GM21447 (cell line): ENCODE data around the gene TNFRSF1B.

ENCODE experiments used
- ATAC-seq: cut with Tn5 transposase; IDR thresholded peaks from one replicate; pipeline ENCODE4 v1.9.1; 2021; ENCODE audit not compliant: unreplicated experiment

The TNFRSF1B gene

DNA sequence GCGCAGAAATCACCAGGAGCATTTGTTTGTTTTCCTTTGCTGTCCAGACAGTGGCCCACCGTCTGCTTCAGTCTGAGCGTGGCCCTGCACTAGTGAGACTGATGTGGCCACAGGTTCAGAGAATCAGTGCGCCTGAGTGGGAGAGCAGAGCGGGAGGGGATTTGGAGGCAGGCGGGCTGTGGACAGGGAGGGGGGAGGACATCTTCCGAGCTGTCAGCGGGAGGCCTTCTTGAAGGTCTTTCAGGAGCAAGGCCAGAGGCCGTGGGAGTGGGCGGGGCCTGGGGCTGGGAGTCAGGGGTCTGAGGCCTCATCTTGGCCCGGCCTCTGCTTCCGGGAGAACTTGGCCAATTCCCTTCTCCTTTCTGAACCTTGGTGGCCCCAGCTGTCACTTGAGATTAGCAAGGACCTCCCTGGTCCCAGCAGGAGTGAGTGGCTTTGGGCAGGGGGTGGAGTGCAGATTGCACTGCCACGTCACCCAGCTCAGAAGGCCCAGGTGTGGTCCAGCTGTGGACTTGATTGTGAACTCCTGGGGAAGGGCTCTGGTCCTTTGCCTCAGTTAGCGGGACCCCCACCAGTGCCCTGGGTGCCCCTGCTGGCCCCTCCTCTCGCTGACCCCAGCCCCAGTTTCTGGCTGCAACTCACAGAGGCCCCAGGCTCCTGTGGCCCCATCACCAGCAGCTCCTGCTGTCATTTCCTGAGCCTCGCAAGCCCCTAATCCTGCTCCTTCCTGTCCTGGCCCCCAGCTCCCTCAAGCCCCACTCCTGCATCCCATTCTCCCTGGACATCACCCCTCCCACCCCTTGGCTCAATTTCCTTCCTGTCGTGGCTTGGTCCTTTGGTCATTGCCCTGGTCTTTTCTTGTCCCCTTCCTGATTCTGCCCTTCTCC, 8.4 kb downstream of the TNFRSF1B start:
- ATAC-seq, result no peak

DNA sequence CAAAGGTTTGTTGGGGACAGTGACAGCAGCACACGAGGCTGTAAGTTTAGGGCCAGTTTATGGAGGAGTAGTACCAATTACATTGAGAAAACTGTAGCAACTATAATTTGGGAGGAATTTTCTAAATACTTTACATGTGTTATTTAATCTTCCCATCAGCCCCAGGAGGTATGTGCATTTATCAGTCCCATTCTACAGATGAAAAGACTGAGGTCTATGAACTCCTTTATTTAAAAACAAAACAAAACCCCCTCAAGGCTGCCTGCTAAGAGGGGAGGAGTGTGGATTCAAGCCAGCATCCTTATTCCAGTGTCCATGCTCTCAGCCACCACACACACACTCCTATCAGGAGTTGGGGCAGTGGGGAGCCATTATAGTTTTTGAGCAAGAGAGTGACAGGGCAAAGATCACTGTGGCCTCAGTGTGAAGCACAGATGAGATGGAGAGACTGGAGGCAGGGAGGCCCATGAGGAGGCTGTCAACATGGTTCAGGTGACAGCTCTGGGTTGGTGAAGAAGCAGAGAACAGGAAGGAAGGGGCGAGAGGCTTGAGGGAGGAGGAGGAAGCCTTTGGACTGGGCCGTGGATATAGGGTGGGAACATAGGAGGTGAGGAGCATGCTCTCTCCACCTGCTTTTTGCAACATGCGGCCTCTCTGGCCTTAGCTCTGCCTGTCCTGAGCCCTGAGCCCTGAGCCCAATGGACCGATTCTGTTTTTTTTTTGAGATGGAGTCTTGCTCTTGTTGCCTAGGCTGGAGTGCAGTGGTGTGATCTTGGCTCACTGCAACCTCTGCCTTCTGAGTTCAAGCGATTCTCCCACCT, 9.7 kb downstream of the TNFRSF1B start:
- no peak for ATAC-seq

DNA sequence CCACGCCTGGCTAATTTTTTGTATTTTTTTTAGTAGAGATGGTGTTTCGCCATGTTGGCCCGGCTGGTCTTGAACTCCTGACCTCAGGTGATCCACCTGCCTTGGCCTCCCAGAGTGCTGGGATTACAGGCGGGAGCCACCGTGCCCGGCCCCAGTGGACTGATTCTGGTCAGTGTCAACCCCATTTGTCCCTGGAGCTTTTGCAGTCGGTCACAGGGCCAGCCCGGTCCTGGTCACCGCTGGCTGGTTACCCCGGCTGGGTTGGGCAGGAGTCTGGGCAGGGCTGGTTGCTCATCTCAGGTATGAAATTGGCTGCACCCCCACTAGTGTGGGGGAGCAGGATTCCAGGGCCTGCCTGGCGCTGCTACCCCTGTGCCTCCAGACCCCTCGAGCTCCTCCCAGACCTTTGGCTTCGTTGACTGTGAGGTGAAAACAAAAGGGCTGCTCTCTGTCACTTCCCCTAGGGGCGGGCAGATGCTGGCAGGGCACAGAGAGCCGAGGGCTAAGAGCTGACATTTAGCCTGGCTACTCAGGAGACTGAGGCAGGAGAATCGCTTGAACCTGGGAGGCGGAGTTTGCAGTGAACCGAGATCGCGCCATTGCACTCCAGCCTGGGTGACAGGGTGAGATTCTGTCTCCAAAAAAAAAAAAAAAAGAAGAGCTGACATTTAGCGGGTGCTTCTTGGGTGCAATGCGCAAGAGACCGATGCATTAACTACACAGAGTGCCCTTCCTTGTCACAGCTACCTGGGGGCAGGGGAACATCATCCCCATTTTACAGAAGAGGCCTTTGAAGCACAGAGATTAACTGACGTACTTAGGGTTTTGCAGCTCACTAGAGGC, 10.6 kb downstream of the TNFRSF1B start:
- no peak for ATAC-seq

DNA sequence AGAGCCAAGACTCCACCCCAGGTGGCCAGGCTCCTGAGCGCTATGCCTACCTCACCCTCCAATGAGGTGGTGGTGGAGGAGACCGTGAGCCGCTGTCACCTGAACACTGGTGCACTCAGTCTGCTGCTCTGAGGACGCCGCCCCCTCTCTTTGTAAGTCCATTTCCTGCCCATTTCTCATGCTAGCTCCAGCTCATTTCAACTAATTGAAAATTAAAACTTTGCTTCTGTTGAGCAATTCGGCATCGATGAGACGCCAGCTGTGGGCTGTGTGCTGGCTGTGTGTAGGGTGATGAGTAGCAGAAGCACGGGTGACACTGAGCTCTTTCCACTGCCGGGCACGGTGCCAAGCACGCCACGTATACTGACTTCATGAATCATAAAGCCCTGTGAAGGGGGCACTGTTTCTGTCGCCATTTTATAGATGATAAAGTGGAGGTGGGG, 11.2 kb downstream of the TNFRSF1B start:
- ATAC-seq, result no peak

DNA sequence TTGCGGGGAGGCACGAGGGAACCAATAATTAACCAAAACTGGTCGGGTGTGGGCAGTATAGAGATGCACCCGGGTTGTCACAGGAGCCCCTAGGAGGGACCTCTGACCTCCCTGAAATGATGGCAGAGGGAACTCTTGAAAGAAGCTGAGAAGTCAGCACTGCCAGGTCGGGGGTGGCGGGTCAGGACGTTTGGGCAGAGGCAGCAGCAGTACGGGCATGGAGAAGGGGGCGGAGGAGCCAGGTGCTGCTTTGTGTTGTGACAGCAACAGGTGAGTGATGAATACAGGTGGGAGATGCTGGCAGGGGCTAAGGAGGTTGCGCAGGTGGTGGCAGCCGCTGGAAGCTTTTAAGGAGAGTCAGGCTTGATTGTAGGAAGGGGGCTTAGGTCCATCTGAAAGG, 11.7 kb downstream of the TNFRSF1B start:
- ATAC-seq, result no peak

DNA sequence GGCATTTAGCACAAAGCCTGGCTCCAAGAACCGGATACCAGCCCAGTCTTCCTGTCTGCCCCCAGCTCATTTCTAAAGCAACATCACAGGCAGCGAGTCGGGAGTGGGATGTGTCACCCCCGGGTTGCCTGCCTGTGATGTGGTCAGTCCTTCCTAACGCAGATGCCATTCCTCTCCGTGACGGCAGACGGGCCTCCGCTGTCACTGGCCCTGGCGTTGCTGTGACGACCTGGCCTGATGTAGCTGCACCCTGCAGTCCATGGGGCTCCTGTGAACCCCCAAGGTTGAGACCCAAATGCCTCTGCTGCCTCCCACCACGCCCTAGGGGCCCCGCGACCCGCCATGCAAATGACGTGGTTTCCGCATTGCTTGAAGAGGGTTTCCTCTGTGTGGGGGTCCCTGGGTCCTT, 12.3 kb downstream of the TNFRSF1B start:
- ATAC-seq, result no peak

DNA sequence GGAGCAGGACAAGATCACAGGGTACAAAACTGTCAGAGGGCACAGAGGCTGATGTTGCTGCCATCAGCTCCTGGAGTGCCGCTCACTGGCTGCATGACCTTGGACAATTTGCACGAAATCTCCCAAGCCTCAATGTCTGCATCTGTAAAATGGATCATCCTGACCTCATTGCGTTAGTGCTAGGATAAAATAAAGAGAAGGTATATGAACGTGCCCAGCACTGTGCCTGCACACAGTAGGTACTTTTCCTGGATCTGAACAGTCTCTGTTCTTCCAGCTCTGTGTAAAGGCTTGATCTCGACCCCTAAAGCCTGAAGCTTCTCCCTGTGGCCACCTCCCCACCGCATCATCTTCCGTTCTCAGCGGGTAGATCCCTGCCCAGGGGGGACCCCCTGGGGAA, 12.9 kb downstream of the TNFRSF1B start:
- ATAC-seq, result no peak

DNA sequence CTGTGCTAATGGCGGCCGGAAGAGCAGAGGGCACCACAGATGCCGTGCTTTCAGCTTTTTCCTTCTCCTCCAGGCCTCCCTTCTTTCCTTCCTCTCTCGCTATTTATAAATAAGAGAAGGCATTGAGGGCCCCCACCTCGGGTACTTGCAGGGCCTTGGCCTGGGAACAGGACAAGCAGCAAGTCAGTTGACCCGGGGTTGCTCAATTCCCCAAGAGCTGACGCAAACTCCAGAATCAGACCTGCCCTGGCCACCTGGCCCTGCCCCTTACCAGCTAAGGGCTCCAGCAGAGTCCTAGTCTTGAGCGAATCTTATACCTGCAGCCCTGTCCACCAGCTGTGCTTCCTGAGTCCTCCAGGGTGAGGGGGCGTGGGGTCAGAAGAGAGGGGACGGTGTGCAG, 13.5 kb downstream of the TNFRSF1B start:
- no peak for ATAC-seq

DNA sequence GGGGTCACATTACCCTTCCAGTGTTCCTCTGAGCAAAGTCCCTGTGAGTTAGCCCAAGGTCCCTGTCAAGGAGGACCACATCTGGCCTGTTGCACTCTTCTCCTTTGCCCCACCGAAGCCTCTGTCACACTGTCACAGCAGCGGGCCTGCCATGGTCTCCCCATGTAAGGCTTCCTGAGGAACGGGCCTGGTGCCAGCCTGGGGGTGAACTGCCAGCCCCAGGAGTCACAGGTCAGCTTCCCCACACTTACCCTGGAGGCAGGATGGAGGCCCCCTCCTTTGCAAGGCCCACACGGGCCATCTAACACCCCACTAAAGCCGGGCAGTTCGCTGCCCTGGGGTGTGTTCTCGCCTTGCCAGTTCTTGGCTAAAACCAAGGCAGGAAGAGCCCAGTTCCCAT, 14.1 kb downstream of the TNFRSF1B start:
- no peak for ATAC-seq

DNA sequence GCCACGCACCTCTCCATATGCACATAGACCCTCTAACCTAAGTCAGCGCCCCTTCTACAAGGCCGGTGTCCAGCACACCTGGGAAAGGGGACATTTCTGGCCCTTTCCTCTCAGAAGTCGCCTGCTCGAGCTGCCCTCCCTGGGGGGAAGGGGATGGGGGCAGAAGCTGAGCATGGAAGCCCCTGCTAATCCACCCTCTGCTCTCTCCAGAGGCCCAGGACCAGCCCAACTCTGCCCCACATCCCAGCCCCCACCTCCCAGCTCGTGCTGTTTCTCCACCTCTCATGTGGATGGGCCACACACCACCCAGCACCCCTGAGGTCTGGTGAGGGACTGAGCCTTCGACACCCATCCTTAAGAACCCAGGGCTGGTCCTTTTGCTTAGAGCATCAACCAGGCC, 14.8 kb downstream of the TNFRSF1B start:
- ATAC-seq, result no peak

DNA sequence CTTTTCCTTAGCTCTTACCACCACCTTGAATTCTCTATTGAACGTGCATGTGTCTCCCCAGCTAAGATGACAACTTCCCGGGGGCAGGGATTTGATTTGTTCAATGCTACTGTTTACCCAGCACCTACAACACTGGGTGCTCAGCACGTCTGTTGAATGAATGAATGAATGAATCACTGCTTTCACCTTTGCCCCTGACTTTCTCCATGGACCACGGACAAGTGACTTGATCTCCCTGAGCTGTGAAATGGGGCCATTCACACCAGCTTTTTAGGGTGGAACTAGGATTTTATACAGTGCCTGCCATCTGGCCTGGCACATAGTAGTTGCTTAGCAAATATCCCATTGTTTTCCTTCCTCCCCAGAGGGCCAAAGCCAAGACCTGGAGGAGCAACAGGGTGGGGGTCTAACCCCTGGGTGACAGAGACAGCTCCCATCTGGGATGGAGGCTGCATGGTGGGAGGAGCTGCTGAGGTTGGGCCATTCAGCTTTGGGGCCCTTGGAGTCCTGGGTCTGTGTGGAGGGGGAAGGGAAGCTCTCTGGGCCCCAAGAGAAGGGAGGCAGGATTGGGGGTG, 15.7 kb downstream of the TNFRSF1B start:
- ATAC-seq, result no peak

DNA sequence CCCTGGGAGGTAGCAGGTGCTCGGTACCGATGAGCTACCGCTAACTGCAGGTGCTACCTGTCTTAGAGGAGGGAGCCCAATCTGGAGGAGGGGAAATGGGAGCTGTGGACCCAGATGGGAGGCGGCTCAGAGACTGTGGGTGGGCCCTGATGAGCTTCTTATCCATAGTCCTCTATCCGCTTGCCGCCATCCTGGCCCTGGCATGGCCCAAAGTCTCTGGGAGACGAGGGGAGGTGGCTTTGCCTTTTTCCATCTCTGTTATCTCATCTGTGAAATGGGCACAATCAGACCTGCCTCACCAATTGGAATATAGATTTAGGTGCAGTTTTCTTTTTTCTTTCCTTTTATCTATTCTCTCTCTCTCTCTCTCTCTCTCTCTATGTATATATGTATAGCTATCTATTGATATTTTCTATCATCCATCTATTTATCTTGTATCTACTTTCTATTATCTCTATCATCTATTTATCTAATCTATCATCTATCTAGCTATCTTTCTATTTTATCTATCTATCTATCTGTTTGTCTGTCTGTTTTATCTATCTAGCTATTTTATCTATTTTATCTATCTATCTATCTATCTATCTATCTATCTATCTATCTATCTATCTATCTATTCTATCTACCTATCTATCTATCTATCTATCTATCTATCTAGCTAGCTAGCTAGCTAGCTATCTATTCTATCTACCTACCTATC, 16.5 kb downstream of the TNFRSF1B start:
- ATAC-seq, result no peak

DNA sequence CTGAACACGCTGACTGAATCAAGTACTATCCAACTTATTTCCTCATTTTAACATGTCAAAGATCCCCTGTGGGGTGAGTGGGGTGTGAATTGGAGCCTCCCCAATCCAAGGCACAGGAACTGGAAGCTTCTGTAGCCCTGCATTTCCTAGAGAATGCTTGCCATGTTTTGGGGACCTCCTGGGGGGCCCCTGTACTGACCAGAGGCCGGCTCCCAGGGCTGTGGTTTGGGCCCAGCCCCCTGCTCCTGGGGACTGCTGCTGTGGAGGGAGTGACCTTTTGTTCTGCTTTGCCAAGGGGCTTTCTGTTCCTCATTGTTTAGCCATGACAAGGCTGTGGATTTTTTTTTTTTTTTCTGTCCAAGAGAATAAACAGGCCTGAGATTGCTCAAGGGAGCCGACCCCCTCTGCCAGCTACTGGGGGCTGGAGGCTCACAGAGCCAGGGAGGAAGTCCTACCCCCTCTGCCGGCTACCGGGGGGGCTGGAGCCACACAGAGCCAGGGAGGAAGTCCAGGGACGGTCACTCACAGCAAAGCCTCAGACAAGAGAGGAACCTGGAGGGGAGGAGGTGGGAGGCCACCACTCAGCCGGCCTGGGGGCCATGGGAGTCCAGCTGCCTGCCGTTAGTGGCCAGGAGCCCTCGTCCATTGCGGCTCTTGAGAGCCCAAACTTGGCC, 17.4 kb downstream of the TNFRSF1B start:
- ATAC-seq, result no peak

DNA sequence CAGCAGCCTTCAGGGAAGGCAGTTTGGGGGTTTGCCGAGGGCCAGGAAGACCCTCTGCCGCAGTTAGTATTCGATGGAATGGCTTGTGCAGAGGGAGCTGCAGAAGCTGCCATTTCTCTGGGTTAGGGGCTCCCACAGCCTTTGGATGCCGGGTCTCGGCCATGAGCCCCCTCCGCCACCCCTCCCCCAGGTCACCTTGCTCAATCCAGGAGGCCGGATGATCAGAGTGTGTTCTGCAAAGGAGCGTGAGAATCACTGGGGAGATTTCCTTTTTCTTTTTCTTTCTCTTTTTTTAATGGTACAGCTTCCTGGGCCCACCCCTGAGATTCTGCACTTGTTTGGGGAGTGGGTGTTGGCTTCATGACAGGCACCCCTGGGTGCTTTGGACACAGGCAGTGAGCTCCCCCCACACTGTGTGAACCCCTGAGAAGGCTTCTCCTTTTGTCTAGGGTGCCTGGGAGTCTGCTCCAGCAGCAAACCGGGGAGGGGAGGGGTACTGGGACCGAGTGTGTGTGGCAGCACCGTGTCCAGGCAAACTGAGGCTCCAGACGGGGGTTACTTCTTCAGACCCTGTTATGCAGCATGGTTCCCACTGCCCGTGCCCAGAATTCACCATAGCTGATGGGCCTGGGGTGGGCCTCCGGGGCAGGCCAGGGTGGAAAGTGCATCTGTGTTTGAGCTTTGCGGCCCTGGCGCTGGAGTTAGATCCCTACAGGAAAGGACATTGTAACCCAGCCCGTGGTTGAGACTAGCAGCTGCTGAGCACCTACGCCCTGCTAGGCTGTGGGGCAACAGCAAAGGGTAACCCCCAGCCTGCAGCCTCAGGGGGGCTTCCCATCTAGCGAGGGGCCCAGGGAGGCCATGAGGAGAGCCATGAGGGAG, 18.5 kb downstream of the TNFRSF1B start:
- ATAC-seq, result no peak

DNA sequence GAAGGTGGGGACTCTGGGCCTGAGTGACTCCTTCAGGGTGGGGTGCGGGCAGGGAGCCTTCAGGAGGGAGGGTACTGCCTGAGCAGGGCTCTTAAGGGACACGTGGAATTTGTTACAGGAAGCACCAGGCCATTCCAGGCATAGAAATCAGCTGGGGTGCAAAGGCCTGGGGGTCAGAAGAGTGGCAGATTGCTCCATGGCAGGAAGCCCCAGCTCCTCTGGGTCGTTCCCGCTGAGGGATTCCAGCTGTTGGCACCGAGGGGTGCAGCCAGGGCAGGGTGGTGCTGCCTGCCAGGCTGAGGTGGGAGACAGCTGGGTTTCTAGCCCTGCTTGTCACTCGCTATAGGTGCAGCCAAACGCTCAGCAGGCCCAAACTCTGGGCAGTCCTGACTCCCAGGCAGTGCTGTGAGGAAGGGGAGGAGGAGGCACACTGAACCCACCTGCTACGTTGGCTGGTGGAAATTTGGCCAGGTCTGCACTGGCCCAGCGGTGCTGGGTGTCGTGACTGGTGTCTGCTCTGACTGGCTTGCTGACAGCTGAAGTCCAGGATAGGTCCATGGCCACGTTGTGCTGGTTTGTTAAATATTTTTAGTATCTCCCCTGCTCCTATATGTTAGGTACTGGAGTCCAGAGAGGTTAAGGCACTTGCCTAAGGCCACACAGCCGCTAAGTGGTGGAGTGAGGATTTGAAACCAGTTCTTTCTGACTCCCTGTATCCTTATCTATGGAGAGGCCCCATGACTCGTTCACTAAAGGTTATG, 19.3 kb downstream of the TNFRSF1B start:
- no peak for ATAC-seq

DNA sequence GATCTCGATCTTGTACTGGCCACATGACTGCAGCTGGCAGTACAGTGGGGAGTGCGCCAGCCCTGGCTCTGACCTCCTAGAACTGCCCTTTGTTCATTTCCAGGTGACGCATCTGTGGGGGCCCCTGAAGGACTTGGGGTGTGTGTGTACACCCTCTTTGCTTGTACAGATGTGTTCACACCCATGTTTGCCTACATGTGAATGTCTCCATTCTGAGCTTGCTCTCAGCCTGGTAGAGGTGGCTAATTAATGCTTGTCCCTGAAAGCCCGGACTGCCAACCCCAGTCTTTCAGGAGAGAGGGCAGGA, 19.8 kb downstream of the TNFRSF1B start:
- ATAC-seq, result no peak

DNA sequence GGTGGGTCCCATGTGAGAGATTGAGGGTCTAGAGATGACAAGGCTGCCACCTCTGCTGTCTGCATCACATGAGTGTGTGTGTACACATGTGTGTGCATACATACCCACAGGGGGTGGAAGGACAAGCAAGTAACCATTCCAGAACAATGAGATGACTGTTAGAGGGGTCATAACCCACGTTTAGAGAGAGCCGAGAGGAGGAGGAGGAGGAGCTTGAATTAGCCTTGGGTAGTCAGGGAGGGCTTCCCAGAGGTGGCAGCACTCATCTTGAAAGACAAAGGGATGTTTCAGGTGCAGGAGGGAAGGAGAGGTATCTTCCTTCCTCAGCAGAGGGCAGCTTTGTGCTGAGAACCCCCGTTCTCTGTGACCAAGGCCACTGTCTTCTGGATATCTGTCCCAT, 21.3 kb downstream of the TNFRSF1B start:
- no peak for ATAC-seq

DNA sequence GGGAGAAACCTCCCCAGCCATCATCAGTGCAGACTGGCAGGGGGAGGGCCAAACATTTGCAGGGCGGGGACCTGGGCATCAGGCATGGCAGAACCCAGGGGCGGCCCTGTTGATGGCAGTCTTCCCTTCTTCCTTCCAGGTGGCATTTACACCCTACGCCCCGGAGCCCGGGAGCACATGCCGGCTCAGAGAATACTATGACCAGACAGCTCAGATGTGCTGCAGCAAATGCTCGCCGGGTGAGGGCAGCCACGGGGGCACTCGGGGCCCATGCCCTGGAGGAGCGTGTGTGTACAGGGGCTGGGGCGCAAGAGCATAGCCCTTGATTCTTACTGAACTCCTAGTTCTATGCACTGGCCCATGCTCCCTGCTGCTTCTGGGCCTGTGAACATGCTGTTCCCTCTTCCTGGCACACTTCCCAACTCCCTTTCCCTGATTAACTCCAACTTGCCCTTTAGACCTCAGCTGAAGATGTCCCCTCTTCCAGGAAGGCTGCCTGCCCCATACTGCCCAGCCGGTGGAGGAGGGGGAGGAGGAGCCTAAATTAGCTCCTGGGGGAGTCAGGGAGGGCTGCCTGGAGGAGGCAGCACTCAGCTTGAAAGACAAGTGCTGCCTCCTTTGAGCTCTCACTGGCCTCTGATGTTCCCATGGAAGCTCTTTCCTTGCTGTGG, 22.0 kb downstream of the TNFRSF1B start:
- no peak for ATAC-seq
